ENCODE data around the gene HIVEP3.
A peak's percentile ranks its signal among the peaks of the same experiment; 100 is the strongest.

HIVEP3 gene

GRCh38 chr1:41486371-41487125 is 432.2 kb downstream of the HIVEP3 start:
- H2BK12ac ChIP-seq (ENCODE audit: low read length) = no peak overlapping the region
- H3K14ac ChIP-seq (ENCODE audit: low read length) = no peak overlapping the region
- no peak overlapping the region for H3K9ac ChIP-seq (ENCODE audit: low read depth, low read length, poor library complexity)
- no peak overlapping the region for H4K91ac ChIP-seq (ENCODE audit: low read depth, low read length, poor library complexity)
- no peak overlapping the region for H2BK5ac ChIP-seq (ENCODE audit: low read length)
- no peak overlapping the region for H3K4ac ChIP-seq (ENCODE audit: low read length)
- no peaks in the 10 kb centered on the region for H3K27me3 ChIP-seq (ENCODE audit: control insufficient read depth in 3 of 3, insufficient read depth in 3 of 3, low read depth in 1 of 3, low read length in 3 of 3)
- peak; percentile 72 for DNase-seq (ENCODE audit: low spot score)
- no peaks in the 10 kb centered on the region for H3K9me3 ChIP-seq (replicated peaks in 1 of 2; ENCODE audit: control insufficient read depth in 2 of 2, insufficient read depth in 1 of 2, low read depth in 1 of 2, low read length in 2 of 2)
- H2BK120ac ChIP-seq (ENCODE audit: low read depth, low read length) = no peak overlapping the region
- peak overlapping the region; percentile 76 for H2AFZ ChIP-seq (ENCODE audit: low read length)
- H2AK5ac ChIP-seq (ENCODE audit: low read depth, low read length) = peak overlapping the region; percentile 22
- H3K27ac ChIP-seq (replicated peaks; ENCODE audit: low read length) = peak overlapping the region; percentile 48
- H3K18ac ChIP-seq (ENCODE audit: low read length) = peak overlapping the region; percentile 69
- H3K4me3 ChIP-seq (ENCODE audit: low read length in 2 of 2) = peak overlapping the region in 1 of 2 donors; percentile 41
- no peak overlapping the region for H3K23ac ChIP-seq (ENCODE audit: low read depth, low read length, poor library complexity)
- no peak overlapping the region for H4K8ac ChIP-seq (ENCODE audit: low read depth, low read length)
- no peaks in the 10 kb centered on the region for H3K79me1 ChIP-seq (ENCODE audit: low read depth, low read length)
- H3K36me3 ChIP-seq (replicated peaks in 1 of 2; ENCODE audit: control insufficient read depth in 2 of 2, insufficient read depth in 2 of 2, low read length in 2 of 2) = no peaks in the 10 kb centered on the region
- no peak overlapping the region for H2BK15ac ChIP-seq (ENCODE audit: low read length)
- H3K4me1 ChIP-seq (ENCODE audit: control insufficient read depth in 2 of 2, insufficient read depth in 1 of 2, low read depth in 1 of 2, low read length in 2 of 2) = peaks cover 26 to 49% of the 10 kb centered on the region in 2 donors
- no CpG with 5 or more reads among the region's 23 CpGs for WGBS, 2 donors (ENCODE audit: extremely low coverage in 2 of 2, insufficient read length in 2 of 2, insufficient replicate concordance in 1 of 2)
- peak overlapping the region; percentile 53 for H3K4me2 ChIP-seq (ENCODE audit: insufficient read depth, low read length, poor library complexity, severe bottlenecking)

- H3K4me1 ChIP-seq (ENCODE audit: control insufficient read depth in 2 of 2, insufficient read depth in 1 of 2, low read depth in 1 of 2, low read length in 2 of 2) = peaks cover 26 to 49% of the 10 kb centered on the region in 2 donors
These were observed 432.7 kb downstream of the HIVEP3 start for GRCh38 chr1:41486053-41486370.

DNA sequence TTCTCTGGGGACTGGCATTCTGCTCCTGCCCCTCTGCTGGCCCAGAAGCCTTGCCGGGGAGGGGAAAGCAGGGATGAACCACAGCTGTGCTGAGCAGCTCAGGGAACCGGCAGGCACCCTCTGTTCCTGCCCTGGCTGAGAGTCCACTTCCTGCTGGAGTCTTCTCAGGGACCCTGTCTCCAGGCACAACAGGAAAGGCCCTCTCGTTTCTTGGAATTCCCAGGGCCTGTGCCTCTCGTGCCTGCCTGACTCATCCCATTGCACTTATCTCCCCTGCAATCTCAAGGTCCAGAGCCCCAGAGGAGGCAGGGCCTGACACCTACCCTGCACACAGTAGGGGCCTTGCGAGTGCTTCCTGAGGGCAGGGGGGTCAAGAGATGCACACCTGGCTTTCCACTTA is 433.1 kb downstream of the HIVEP3 start:
- no peaks in the 10 kb centered on the region for H3K79me1 ChIP-seq (ENCODE audit: low read depth, low read length)
- no peak overlapping the region for H2BK12ac ChIP-seq (ENCODE audit: low read length)
- DNase-seq (ENCODE audit: low spot score) = no peak
- H2BK120ac ChIP-seq (ENCODE audit: low read depth, low read length) = no peak overlapping the region
- H3K27me3 ChIP-seq (ENCODE audit: control insufficient read depth in 3 of 3, insufficient read depth in 3 of 3, low read depth in 1 of 3, low read length in 3 of 3) = no peaks in the 10 kb centered on the region
- no CpG with 5 or more reads among the region's 5 CpGs for WGBS, 2 donors (ENCODE audit: extremely low coverage in 2 of 2, insufficient read length in 2 of 2, insufficient replicate concordance in 1 of 2)
- H4K8ac ChIP-seq (ENCODE audit: low read depth, low read length) = no peak overlapping the region
- no peak overlapping the region for H3K4me3 ChIP-seq (ENCODE audit: low read length in 2 of 2)
- no peak overlapping the region for H2BK5ac ChIP-seq (ENCODE audit: low read length)
- H2AK5ac ChIP-seq (ENCODE audit: low read depth, low read length) = no peak overlapping the region
- no peak overlapping the region for H3K27ac ChIP-seq (replicated peaks; ENCODE audit: low read length)
- H4K91ac ChIP-seq (ENCODE audit: low read depth, low read length, poor library complexity) = no peak overlapping the region
- peaks cover 26 to 49% of the 10 kb centered on the region in 2 donors for H3K4me1 ChIP-seq (ENCODE audit: control insufficient read depth in 2 of 2, insufficient read depth in 1 of 2, low read depth in 1 of 2, low read length in 2 of 2)
- H3K36me3 ChIP-seq (replicated peaks in 1 of 2; ENCODE audit: control insufficient read depth in 2 of 2, insufficient read depth in 2 of 2, low read length in 2 of 2) = no peaks in the 10 kb centered on the region
- H3K18ac ChIP-seq (ENCODE audit: low read length) = peak overlapping the region; percentile 15
- H3K4ac ChIP-seq (ENCODE audit: low read length) = no peak overlapping the region
- no peaks in the 10 kb centered on the region for H3K9me3 ChIP-seq (replicated peaks in 1 of 2; ENCODE audit: control insufficient read depth in 2 of 2, insufficient read depth in 1 of 2, low read depth in 1 of 2, low read length in 2 of 2)
- H3K23ac ChIP-seq (ENCODE audit: low read depth, low read length, poor library complexity) = no peak overlapping the region
- no peak overlapping the region for H3K4me2 ChIP-seq (ENCODE audit: insufficient read depth, low read length, poor library complexity, severe bottlenecking)
- no peak overlapping the region for H2BK15ac ChIP-seq (ENCODE audit: low read length)
- H3K9ac ChIP-seq (ENCODE audit: low read depth, low read length, poor library complexity) = no peak overlapping the region
- no peak overlapping the region for H2AFZ ChIP-seq (ENCODE audit: low read length)
- H3K14ac ChIP-seq (ENCODE audit: low read length) = no peak overlapping the region

More at GRCh38 chr1:41486053-41486370, 432.7 kb downstream of the HIVEP3 start:
- H3K27ac ChIP-seq (replicated peaks; ENCODE audit: low read length) = no peak overlapping the region
- no peak overlapping the region for H2BK15ac ChIP-seq (ENCODE audit: low read length)
- WGBS, 2 donors (ENCODE audit: extremely low coverage in 2 of 2, insufficient read length in 2 of 2, insufficient replicate concordance in 1 of 2) = no CpG with 5 or more reads among the region's 4 CpGs
- no peak overlapping the region for H4K91ac ChIP-seq (ENCODE audit: low read depth, low read length, poor library complexity)
- no peak overlapping the region for H2AFZ ChIP-seq (ENCODE audit: low read length)
- no peaks in the 10 kb centered on the region for H3K79me1 ChIP-seq (ENCODE audit: low read depth, low read length)
- DNase-seq (ENCODE audit: low spot score) = no peak
- H3K9ac ChIP-seq (ENCODE audit: low read depth, low read length, poor library complexity) = no peak overlapping the region
- H3K18ac ChIP-seq (ENCODE audit: low read length) = no peak overlapping the region
- no peak overlapping the region for H3K4ac ChIP-seq (ENCODE audit: low read length)
- H2BK120ac ChIP-seq (ENCODE audit: low read depth, low read length) = no peak overlapping the region
- no peak overlapping the region for H3K4me3 ChIP-seq (ENCODE audit: low read length in 2 of 2)
- no peaks in the 10 kb centered on the region for H3K36me3 ChIP-seq (replicated peaks in 1 of 2; ENCODE audit: control insufficient read depth in 2 of 2, insufficient read depth in 2 of 2, low read length in 2 of 2)
- H4K8ac ChIP-seq (ENCODE audit: low read depth, low read length) = no peak overlapping the region
- H2BK5ac ChIP-seq (ENCODE audit: low read length) = no peak overlapping the region
- no peak overlapping the region for H3K23ac ChIP-seq (ENCODE audit: low read depth, low read length, poor library complexity)
- no peaks in the 10 kb centered on the region for H3K27me3 ChIP-seq (ENCODE audit: control insufficient read depth in 3 of 3, insufficient read depth in 3 of 3, low read depth in 1 of 3, low read length in 3 of 3)
- H3K9me3 ChIP-seq (replicated peaks in 1 of 2; ENCODE audit: control insufficient read depth in 2 of 2, insufficient read depth in 1 of 2, low read depth in 1 of 2, low read length in 2 of 2) = no peaks in the 10 kb centered on the region
- no peak overlapping the region for H3K4me2 ChIP-seq (ENCODE audit: insufficient read depth, low read length, poor library complexity, severe bottlenecking)
- no peak overlapping the region for H2BK12ac ChIP-seq (ENCODE audit: low read length)
- no peak overlapping the region for H3K14ac ChIP-seq (ENCODE audit: low read length)
- H2AK5ac ChIP-seq (ENCODE audit: low read depth, low read length) = no peak overlapping the region

DNA sequence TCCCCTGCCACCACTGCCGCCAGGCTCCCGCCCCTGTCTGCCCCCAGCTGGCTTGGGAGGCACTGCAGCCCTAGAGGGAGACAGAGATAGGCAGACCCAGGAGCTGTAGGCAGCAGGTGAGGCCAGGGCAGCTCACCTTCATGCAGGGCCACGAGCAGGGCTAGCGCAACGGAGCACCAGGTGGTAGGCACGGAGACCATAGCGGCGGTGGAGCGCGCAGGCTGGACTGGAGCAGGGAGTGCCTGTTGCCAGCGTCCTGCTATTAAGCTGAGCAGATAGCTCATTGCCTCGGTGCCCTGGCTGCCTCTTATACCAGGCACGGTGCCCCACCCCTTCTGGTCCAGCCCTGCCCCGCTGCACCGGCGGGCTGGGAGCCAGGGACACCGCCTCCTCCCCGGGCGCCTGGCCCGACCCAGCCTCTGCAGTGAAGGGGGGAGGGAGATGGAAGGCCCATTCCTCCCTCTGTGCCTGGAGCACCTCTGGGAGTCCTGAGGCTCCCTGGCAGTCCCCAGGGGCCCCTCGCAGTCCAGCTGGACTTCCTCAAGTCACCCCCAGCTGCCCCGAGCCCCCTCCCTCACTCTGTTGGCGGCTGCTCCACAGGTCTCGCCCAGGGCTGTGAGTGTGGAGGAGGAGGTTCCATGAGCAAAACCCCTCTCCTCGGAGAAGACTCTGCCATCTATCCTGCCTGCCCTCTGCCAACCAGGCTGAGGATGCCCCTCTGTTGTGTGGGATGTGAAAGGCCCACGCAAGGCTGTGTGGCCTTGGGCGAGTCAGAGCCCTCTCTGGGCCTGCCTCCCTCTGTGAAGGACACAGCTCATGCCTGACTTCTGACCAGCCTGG is 434.1 kb downstream of the HIVEP3 start, which contains the start of gene EDN2:
TSS of gene EDN2 (minus strand) at position 282 of the 840 bp plus-strand sequence. CDS start at position 200, 82 bp downstream.
- Histone ChIP-seq H3K4ac (ENCODE audit: low read length) (peak within 1 kb of the TSS; percentile 70), H2BK12ac (ENCODE audit: low read length) (no peak within 1 kb of the TSS), H3K23ac (ENCODE audit: low read depth, low read length, poor library complexity) (peak within 1 kb of the TSS; percentile 77), H2AFZ (ENCODE audit: low read length) (no peak within 1 kb of the TSS), H3K9me3 (replicated peaks in 1 of 2; ENCODE audit: control insufficient read depth in 2 of 2, insufficient read depth in 1 of 2, low read depth in 1 of 2, low read length in 2 of 2) (no peaks in the 10 kb centered on the region), H3K18ac (ENCODE audit: low read length) (peak within 1 kb of the TSS; percentile 80), H4K8ac (ENCODE audit: low read depth, low read length) (no peak within 1 kb of the TSS), H3K4me3 (ENCODE audit: low read length in 2 of 2) (no peak within 1 kb of the TSS), H3K79me1 (ENCODE audit: low read depth, low read length) (no peaks in the 10 kb centered on the region), H3K27me3 (ENCODE audit: control insufficient read depth in 3 of 3, insufficient read depth in 3 of 3, low read depth in 1 of 3, low read length in 3 of 3) (no peaks in the 10 kb centered on the region), H2BK120ac (ENCODE audit: low read depth, low read length) (peak within 1 kb of the TSS; percentile 5), H3K36me3 (replicated peaks in 1 of 2; ENCODE audit: control insufficient read depth in 2 of 2, insufficient read depth in 2 of 2, low read length in 2 of 2) (no peaks in the 10 kb centered on the region), H2AK5ac (ENCODE audit: low read depth, low read length) (peak within 1 kb of the TSS; percentile 69), H3K27ac (replicated peaks; ENCODE audit: low read length) (no peak within 1 kb of the TSS), H2BK15ac (ENCODE audit: low read length) (no peak within 1 kb of the TSS), H2BK5ac (ENCODE audit: low read length) (peak within 1 kb of the TSS; percentile 10), H3K9ac (ENCODE audit: low read depth, low read length, poor library complexity) (peak within 1 kb of the TSS; percentile 70), H3K14ac (ENCODE audit: low read length) (peak within 1 kb of the TSS; percentile 14), H3K4me2 (ENCODE audit: insufficient read depth, low read length, poor library complexity, severe bottlenecking) (no peak within 1 kb of the TSS), H3K4me1 (ENCODE audit: control insufficient read depth in 2 of 2, insufficient read depth in 1 of 2, low read depth in 1 of 2, low read length in 2 of 2) (peaks cover 26 to 51% of the 10 kb centered on the region in 2 donors), H4K91ac (ENCODE audit: low read depth, low read length, poor library complexity) (no peak within 1 kb of the TSS)
- DNase-seq (ENCODE audit: low spot score) = no peak
- no CpG with 5 or more reads among the region's 27 CpGs for WGBS, 2 donors (ENCODE audit: extremely low coverage in 2 of 2, insufficient read length in 2 of 2, insufficient replicate concordance in 1 of 2)
